ENCODE measurements around the gene FAM200B. TPM values are rescaled to one million over a fixed set of nuclear protein-coding genes. Genes with fewer than 3 reads are reported as not detected.
"Not testable (repeated sequence)": the region's sequence is repeated elsewhere in the genome, so short reads cannot be mapped to it uniquely, and the experiment has no call there.

The FAM200B gene
- total RNA-seq, 2 experiments from 2014 or later: 8.9 to 11.1 TPM

- intact Hi-C loops (cut with micrococcal nuclease): no loop called here
- CTCF ChIA-PET: interaction anchor here (1.7 kb wide), 1 partner anchor 157 kb away, joined by 5 read pairs; no protein-coding TSS in a partner anchor
- no peak for ATAC-seq
These were observed 44.0 kb downstream of the FAM200B start for GRCh38 chr4:15725608-15726007.

GRCh38 chr4:15729910-15730533 lies 48.4 kb downstream of the FAM200B start:
- ChIA-PET CTCF (interaction anchor here (1.1 to 4.8 kb wide), 11 partner anchors 9 to 272 kb away, joined by 3 to 24 read pairs (median 10); no protein-coding TSS in a partner anchor), POLR2A (no interaction called here)
- peaks cover 2% of the 10 kb centered on the region for H3K9me3 Mint-ChIP-seq
- peaks cover 18% of the 10 kb centered on the region for H3K4me1 Mint-ChIP-seq (ENCODE audit: low read depth)
- no peaks in the 10 kb centered on the region for H3K27me3 Mint-ChIP-seq
- H3K4me3 Mint-ChIP-seq: no peak overlapping the region
- H3K36me3 Mint-ChIP-seq (ENCODE audit: low read depth): no peaks in the 10 kb centered on the region
- intact Hi-C loops (cut with micrococcal nuclease): loop anchor here (2.0 to 10.0 kb wide), 3 partner anchors 77 to 227 kb away; no protein-coding TSS in a partner anchor
- TF ChIP-seq, protein P1, sequence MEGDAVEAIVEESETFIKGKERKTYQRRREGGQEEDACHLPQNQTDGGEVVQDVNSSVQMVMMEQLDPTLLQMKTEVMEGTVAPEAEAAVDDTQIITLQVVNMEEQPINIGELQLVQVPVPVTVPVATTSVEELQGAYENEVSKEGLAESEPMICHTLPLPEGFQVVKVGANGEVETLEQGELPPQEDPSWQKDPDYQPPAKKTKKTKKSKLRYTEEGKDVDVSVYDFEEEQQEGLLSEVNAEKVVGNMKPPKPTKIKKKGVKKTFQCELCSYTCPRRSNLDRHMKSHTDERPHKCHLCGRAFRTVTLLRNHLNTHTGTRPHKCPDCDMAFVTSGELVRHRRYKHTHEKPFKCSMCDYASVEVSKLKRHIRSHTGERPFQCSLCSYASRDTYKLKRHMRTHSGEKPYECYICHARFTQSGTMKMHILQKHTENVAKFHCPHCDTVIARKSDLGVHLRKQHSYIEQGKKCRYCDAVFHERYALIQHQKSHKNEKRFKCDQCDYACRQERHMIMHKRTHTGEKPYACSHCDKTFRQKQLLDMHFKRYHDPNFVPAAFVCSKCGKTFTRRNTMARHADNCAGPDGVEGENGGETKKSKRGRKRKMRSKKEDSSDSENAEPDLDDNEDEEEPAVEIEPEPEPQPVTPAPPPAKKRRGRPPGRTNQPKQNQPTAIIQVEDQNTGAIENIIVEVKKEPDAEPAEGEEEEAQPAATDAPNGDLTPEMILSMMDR (IDR thresholded peaks at IDR 0.05): peak; percentile 94
- ATAC-seq (peak; percentile 76), DNase-seq (peak; percentile 43)
- H3K27ac Mint-ChIP-seq: no peak overlapping the region

More at GRCh38 chr4:15725608-15726007, 44.0 kb downstream of the FAM200B start:
- no peak overlapping the region for H3K27ac Mint-ChIP-seq
- no peak for DNase-seq
- H3K9me3 Mint-ChIP-seq: no peaks in the 10 kb centered on the region
- POLR2A ChIA-PET: no interaction called here
- no peak overlapping the region for H3K4me3 Mint-ChIP-seq
- H3K36me3 Mint-ChIP-seq (ENCODE audit: low read depth): no peaks in the 10 kb centered on the region
- peaks cover 6% of the 10 kb centered on the region for H3K4me1 Mint-ChIP-seq (ENCODE audit: low read depth)
- TF ChIP-seq, protein P1 (IDR thresholded peaks at IDR 0.05): no peak
- H3K27me3 Mint-ChIP-seq: no peaks in the 10 kb centered on the region

GRCh38 chr4:15733061-15733460 lies 51.4 kb downstream of the FAM200B start:
- DNase-seq; H3K36me3 Mint-ChIP-seq (ENCODE audit: low read depth); H3K27me3 Mint-ChIP-seq; H3K27ac Mint-ChIP-seq; H3K9me3 Mint-ChIP-seq; H3K4me3 Mint-ChIP-seq; ATAC-seq: not testable (repeated sequence)
- intact Hi-C loops (cut with micrococcal nuclease): loop anchor here (5.0 to 10.0 kb wide), 2 partner anchors 74 to 142 kb away; no protein-coding TSS in a partner anchor
- POLR2A ChIA-PET: interaction anchor here (1.8 kb wide), 1 partner anchor 22 kb away, joined by 5 read pairs; no protein-coding TSS in a partner anchor
- H3K4me1 Mint-ChIP-seq (ENCODE audit: low read depth): peaks cover 29% of the 10 kb centered on the region
- CTCF ChIA-PET: interaction anchor here (0.7 to 4.8 kb wide), 5 partner anchors 53 to 254 kb away, joined by 3 to 21 read pairs (median 13); no protein-coding TSS in a partner anchor

DNA sequence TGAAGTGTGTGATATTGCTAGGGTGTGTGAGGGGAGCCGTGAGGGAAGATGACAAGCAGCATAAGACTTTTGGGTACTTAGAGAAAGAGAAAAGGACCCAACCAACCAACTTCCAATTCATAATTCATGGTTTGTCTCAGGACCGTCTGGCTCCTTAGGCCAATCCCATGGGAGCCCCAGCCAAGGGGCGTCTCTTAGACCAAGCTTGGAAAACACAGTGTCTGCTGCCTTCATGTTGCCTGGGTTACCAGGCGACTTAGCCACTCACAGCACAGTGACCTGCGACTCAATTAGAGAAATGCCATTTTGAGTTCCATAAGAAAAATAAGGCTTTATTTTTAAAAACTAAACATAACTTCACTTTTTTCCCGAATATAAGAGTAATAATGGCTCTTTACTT lies 53.9 kb downstream of the FAM200B start:
- H3K27ac Mint-ChIP-seq: no peak overlapping the region
- no peaks in the 10 kb centered on the region for H3K36me3 Mint-ChIP-seq (ENCODE audit: low read depth)
- ChIA-PET CTCF (interaction anchor here (0.9 to 1.8 kb wide), 3 partner anchors 70 to 220 kb away, joined by 3 to 6 read pairs (median 3); no protein-coding TSS in a partner anchor), POLR2A (no interaction called here)
- ATAC-seq: no peak
- peaks cover 40% of the 10 kb centered on the region for H3K4me1 Mint-ChIP-seq (ENCODE audit: low read depth)
- no peak for DNase-seq
- peaks cover 4% of the 10 kb centered on the region for H3K9me3 Mint-ChIP-seq
- intact Hi-C loops (cut with micrococcal nuclease): loop anchor here (5.0 to 10.0 kb wide), 2 partner anchors 42 to 139 kb away; partner anchors contain the start of gene CD38
- no peaks in the 10 kb centered on the region for H3K27me3 Mint-ChIP-seq
- no peak overlapping the region for H3K4me3 Mint-ChIP-seq
- TF ChIP-seq, protein P1 (IDR thresholded peaks at IDR 0.05): no peak

- Mint-ChIP-seq H3K27me3 (no peaks in the 10 kb centered on the region), H3K27ac (no peak overlapping the region), H3K4me1 (ENCODE audit: low read depth) (peaks cover 39% of the 10 kb centered on the region), H3K4me3 (no peak overlapping the region), H3K36me3 (ENCODE audit: low read depth) (peaks cover 5% of the 10 kb centered on the region), H3K9me3 (peaks cover 10% of the 10 kb centered on the region)
- CTCF ChIA-PET: interaction anchor here (0.9 to 5.4 kb wide), 6 partner anchors 11 to 219 kb away, joined by 3 to 36 read pairs (median 3); no protein-coding TSS in a partner anchor
- POLR2A ChIA-PET: interaction anchor here (1.0 to 2.2 kb wide), 2 partner anchors 12 to 17 kb away, joined by 3 to 11 read pairs; no protein-coding TSS in a partner anchor
- TF ChIP-seq, protein P1 (IDR thresholded peaks at IDR 0.05): no peak
- intact Hi-C loops (cut with micrococcal nuclease): loop anchor here (5.0 to 10.0 kb wide), 2 partner anchors 41 to 138 kb away; partner anchors contain the start of gene CD38
- DNase-seq: no peak
- no peak for ATAC-seq
These were observed 55.0 kb downstream of the FAM200B start for GRCh38 chr4:15736514-15737050.

Measured in activated CD8-positive, alpha-beta T cell treated with anti-CD3 and anti-CD28 coated beads for 36 hours (primary cell).